Measurements from ENCODE around the gene HRNR.

The HRNR gene

DNA sequence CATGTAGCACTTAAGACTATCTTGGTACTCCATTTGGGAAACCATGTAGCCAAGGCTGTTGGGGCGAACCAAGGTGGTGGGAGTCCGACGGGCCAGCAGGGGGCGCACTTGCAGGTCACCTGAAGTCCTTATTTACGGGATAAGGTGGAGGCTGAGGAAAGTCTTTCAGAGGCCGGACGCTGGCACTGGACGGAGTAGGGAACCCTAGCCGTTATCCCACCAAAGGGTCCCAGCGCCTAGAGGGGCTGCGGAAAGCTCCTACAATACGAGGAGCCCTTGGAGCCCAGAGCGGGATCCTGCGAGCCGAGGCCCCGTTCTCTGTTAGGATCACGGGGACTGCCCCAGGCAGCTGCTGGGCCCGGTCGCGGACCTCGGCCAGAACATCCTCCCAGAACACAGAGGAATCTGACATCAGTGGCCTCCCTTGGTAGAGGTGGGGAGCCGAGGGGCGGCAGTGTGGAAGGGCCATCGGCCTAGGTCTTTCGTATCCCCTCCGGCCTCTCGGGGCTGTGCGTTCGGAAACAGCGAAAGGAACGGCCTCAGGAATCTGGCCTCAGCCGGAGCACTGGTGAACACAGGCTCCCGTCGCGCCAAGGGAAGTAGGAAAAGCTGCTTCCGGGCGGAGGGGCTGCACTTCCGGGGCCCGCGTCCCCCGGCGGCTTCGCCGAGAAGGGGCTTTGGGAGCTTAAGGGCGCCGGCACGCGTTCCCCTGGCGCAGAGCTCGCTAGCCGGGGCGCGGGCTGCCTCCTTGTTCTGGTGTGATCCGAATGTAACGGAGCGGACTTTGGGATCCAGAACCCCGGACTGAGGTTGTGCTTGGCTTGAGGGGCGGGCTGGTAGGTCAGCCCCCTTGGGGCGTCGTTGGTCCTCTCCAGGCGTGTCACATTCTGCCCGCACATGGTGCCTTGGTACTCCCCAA lies 35.1 kb downstream of the HRNR start:
- no peak for DNase-seq (ENCODE audit: low read depth)

GRCh38 chr1:152186556-152187285 lies 37.3 kb downstream of the HRNR start:
- DNase-seq (ENCODE audit: low read depth), result no peak

- no peak for DNase-seq (ENCODE audit: low read depth)
These were observed 38.2 kb downstream of the HRNR start for GRCh38 chr1:152185544-152186391.

DNA sequence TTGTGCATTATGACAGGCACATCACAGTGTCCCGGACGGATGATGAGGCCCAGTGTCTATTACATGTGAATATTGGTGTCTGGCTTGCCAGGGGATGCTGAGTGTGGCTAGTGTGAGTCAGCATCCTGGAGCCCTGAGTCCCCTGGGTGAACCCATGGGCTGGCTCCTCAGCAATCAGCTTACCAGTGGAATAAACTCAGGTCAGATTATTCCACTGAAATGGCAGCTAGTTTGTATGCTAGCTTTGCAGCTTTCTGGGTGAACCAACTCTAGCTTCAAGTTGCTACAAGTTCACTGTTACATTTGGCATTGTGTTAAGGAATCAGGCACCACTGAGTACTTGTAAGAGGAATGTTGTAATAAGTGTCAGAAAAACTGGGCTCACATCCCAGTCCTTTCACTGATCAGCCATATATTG lies 41.0 kb downstream of the HRNR start:
- peak; percentile 73 for DNase-seq (ENCODE audit: low read depth)

- DNase-seq (ENCODE audit: low read depth), result no peak
These were observed 41.6 kb downstream of the HRNR start for GRCh38 chr1:152182431-152182830.

DNA sequence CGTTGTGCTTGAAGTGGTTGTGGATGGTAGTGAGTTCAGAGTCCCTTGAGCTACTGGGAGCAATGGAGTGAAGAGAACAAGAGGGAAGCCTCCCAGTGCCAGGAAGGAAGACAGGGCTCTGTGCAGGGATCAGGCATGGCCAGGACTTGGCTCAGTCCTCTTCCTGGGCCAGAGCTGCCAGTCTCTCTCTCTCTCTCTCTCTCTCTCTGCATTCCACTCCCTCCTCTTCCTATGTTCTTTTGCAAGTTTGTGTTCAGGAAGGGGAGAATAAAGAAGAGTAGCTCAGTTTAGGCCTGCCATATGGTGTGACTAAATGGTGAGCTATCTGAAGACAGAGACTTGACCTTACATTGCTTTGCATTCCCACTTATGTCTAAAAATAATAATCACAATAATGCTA lies 44.4 kb downstream of the HRNR start:
- no peak for DNase-seq (ENCODE audit: low read depth)

DNA sequence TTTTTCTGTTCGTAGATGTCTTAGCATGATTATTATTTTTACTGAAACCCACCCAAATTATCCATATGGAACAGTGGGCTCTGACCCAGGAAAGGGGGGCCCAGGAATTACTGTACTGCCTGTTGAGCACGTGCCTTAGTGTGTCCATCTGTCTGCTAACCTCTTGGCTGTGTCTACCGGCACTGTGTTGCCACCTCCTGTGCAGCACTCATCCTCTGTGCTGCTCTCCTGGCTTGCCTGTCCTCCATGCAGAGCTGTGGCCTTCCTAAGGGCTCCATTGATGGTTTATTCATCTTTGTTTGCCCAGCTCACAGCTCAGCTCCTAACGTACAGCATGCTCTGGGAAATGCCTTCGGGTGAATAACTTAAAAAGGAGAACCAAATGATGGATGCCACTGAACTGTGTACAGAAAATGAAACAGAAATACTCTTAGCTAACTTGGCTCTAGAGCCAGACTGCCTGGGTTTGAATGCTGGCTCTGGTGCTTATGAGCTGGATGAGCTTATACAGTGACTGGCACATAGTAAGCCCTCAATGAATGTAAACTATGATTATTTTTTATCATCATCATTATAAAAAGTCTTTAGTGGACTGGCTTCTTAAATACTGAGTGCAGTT lies 53.6 kb downstream of the HRNR start:
- no peak for DNase-seq (ENCODE audit: low read depth)

GRCh38 chr1:152169366-152170025 lies 54.5 kb downstream of the HRNR start:
- no peak for DNase-seq (ENCODE audit: low read depth)

DNA sequence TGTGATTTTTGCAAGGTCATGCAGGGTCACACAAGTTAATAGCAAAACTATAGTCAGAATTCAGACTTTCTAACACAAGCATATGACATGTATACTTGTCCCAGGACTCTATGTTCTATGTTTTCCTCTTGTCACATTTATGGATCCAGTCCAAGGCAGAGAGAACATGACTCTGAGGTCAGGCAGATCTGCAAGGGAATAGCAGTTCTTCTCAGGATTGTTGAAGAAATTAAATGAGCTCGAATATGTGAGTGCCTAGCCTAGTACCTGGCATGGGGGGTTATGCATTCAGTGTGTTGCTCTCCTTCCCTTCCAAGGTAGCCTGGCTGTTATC lies 55.5 kb downstream of the HRNR start:
- DNase-seq (ENCODE audit: low read depth), result no peak

DNA sequence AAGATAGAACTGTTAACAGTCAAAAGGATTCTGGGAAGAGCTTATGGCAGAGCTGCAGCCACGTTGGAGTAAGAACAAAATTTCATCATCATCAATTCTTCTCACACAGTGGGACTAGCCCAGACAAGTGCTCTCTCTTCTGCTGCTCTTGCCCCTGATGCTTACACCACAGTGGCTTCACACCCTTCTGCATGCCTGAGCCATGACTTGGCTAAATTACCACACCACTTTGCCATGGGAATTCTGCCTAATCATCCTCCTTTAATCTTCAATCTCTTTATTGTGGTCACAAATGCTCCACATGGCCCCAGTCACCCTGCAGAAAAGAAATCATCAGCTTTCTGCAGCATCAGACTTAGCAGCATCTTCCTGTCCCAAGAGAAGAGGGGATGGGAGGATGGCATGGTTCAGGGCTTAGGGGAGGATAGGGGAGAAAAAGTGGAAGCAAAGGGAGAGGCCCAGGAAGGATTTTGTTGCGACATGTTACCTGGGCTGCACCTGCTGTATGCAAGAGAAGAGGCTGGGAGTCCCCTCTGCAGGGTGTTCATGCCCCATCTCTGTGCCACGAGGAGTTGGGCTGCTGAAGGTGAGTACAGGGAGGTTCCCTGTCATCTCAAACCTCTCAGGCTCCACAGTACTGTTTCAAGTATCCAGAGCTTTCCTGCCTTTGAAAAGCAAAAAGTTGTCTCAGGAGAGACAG lies 56.0 kb downstream of the HRNR start:
- DNase-seq (ENCODE audit: low read depth), result peak; percentile 91

GRCh38 chr1:152166966-152167365 lies 57.0 kb downstream of the HRNR start:
- DNase-seq (ENCODE audit: low read depth), result no peak

DNA sequence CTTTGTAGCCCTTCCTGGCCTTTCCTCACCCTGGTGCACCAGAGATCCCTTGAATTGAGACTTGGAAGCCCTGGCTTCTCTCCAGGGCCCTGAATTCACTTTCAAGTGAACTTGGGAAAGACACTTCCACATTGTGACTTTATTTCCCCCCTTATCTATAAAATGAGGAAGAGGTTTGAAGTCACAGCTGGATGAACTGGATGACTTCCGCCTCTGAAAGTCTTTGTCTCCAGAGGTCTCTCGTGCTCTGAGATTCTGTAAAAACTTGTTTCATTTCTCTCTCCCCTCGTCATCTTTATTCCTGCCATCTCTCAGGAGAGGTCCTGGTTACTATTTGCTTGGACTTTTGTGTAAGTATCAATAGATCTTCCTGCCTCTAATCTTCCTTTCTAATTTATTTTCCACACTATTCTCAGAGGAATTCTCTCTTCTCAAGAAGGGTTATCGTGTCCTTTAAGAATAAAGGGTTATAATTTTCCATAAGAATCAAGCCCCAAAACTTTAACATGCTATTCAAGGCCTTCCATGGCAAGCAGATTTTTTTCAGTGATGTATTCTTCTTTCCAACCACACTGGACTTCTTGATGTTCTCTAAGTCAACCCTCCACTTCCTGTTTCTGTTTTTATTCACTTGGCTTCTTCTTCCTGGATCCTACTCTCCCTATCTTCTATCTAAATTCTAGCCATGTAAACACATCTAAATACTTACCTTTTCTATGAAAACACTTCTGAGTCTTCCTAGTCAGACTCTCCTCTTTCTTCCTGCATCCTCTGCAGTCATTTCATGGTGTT lies 58.5 kb downstream of the HRNR start:
- DNase-seq (ENCODE audit: low read depth), result no peak

DNA sequence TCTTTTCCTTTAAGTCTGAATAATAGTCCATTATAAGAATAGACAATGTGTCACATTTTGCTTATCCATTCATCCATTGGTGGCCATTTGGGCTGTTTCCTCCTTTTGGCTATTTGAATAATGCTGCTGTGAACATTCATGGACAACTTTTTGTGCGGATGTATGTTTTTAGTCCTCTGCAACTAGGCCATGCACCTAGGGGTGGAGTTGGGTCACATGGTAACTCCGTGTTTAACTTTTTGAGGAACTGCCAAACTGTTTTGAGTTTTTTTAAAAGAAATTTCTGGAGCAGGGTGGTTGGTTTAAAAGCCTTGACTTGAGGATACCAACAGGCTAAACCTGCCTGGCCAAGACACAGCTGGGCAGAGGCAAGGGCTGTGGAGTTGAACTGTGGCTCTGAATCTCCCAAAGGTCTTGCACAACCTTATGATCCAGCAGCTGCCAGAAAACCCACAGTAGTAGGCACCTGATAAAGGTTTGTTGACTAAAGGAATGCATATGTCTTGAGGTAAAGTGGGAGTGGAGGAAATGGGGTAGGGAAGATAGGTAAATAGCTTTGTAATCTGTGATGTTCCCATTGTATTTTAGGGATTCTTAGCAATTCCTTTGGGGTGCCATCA lies 59.4 kb downstream of the HRNR start:
- no peak for DNase-seq (ENCODE audit: low read depth)

- DNase-seq (ENCODE audit: low read depth), result peak; percentile 88
These were observed 61.1 kb downstream of the HRNR start for GRCh38 chr1:152162792-152163463.

Measured in non-pigmented ciliary epithelial cell (primary cell).